ENCODE measurements around the gene ARFGAP2. TPM values are rescaled to one million over a fixed set of nuclear protein-coding genes. Genes with fewer than 3 reads are reported as not detected.

Gene ARFGAP2
- total and polyA plus RNA-seq, 9 of the 15 experiments (the other 6 are each of a cell fraction or from before 2014, with no cell fraction given), result 29.1 to 140 (median 90.1) TPM

DNA sequence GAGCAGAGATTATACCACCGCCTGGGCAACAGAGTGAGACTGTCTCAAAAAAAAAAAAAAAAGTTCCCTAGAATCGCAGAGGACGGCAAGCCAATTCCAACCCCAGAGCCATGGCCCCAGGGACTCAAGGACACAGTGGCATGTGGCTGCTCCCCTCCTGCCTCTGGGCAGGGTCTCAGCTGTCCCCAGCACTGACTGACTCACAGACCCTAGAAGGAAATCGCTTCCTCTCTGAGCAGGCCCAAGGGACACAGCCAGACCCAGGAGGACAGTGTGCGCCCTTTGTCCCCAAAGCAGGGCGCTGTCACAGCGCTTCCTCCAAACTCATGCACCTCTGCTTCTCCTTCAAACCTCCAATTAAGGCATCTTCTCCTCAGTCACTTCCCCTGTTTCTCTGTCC lies 7.3 kb upstream of the ARFGAP2 start:
- no peaks in the 10 kb centered on the region for H4K20me1 ChIP-seq (replicated peaks; ENCODE audit: control insufficient read depth, insufficient read depth, low read length)
- H2AFZ ChIP-seq (ENCODE audit: low read depth, low read length), result no peak overlapping the region
- H3K27me3 ChIP-seq (ENCODE audit: control insufficient read depth in 2 of 2, insufficient read depth in 2 of 2, low read length in 2 of 2), result peaks cover 2 to 7% of the 10 kb centered on the region in 2 experiments; a peak in 2 of 5 replicates
- no peak overlapping the region for H3K4me3 ChIP-seq
- 73% methylated on average over 6 of the region's 7 CpGs for WGBS (ENCODE audit: insufficient coverage, low coverage, missing lambda C conversion rate)
- peaks cover 7 to 45% of the 10 kb centered on the region in 2 experiments for H3K4me1 ChIP-seq (replicated peaks in 1 of 2; ENCODE audit: control insufficient read depth in 2 of 2, insufficient read depth in 2 of 2, low read length in 2 of 2)
- in situ Hi-C loops (cut with MboI) (no loop called here), intact Hi-C loops (cut with micrococcal nuclease) (no loop called here)
- H3K4me2 ChIP-seq (ENCODE audit: insufficient read depth, low read length), result no peak overlapping the region
- H3K9me3 ChIP-seq (replicated peaks; ENCODE audit: control insufficient read depth, insufficient read depth, low read depth, low read length), result no peaks in the 10 kb centered on the region
- H3K36me3 ChIP-seq (ENCODE audit: control insufficient read depth, insufficient read depth, low read length), result peaks cover 4% of the 10 kb centered on the region; the same call in 2 of the 3 replicates
- ChIA-PET CTCF (ENCODE audit: low intra/inter-chr PET ratio) (no interaction called here), POLR2A (interaction anchor here (2.0 kb wide), 1 partner anchor 12 kb away, joined by 7 read pairs; no protein-coding TSS in a partner anchor)
- no peaks in the 10 kb centered on the region for H3K9me1 ChIP-seq (ENCODE audit: control insufficient read depth, insufficient read depth, low read length)
- no peak overlapping the region for H3K27ac ChIP-seq (ENCODE audit: extremely low read depth, low read depth, low read length)
- FAIRE-seq (no peak), DNase-seq (ENCODE audit: extremely low read depth in 1 of 4, low spot score in 3 of 4) (no peak), ATAC-seq (no peak)
- no TSS peak for BruUV-seq (replicated peaks)
- no peak for TF ChIP-seq EWSR1 (IDR thresholded peaks at IDR 0.05; ENCODE audit: borderline replicate concordance, low read depth, partially characterized antibody)
- no peak for TF ChIP-seq ZEB2 (IDR thresholded peaks at IDR 0.05)
- TF ChIP-seq NFE2 (IDR thresholded peaks at IDR 0.05; ENCODE audit: low read depth), result no peak
- TF ChIP-seq, protein P1, sequence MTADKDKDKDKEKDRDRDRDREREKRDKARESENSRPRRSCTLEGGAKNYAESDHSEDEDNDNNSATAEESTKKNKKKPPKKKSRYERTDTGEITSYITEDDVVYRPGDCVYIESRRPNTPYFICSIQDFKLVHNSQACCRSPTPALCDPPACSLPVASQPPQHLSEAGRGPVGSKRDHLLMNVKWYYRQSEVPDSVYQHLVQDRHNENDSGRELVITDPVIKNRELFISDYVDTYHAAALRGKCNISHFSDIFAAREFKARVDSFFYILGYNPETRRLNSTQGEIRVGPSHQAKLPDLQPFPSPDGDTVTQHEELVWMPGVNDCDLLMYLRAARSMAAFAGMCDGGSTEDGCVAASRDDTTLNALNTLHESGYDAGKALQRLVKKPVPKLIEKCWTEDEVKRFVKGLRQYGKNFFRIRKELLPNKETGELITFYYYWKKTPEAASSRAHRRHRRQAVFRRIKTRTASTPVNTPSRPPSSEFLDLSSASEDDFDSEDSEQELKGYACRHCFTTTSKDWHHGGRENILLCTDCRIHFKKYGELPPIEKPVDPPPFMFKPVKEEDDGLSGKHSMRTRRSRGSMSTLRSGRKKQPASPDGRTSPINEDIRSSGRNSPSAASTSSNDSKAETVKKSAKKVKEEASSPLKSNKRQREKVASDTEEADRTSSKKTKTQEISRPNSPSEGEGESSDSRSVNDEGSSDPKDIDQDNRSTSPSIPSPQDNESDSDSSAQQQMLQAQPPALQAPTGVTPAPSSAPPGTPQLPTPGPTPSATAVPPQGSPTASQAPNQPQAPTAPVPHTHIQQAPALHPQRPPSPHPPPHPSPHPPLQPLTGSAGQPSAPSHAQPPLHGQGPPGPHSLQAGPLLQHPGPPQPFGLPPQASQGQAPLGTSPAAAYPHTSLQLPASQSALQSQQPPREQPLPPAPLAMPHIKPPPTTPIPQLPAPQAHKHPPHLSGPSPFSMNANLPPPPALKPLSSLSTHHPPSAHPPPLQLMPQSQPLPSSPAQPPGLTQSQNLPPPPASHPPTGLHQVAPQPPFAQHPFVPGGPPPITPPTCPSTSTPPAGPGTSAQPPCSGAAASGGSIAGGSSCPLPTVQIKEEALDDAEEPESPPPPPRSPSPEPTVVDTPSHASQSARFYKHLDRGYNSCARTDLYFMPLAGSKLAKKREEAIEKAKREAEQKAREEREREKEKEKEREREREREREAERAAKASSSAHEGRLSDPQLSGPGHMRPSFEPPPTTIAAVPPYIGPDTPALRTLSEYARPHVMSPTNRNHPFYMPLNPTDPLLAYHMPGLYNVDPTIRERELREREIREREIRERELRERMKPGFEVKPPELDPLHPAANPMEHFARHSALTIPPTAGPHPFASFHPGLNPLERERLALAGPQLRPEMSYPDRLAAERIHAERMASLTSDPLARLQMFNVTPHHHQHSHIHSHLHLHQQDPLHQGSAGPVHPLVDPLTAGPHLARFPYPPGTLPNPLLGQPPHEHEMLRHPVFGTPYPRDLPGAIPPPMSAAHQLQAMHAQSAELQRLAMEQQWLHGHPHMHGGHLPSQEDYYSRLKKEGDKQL (CRISPR knock-in tag; IDR thresholded peaks at IDR 0.05; ENCODE audit: borderline replicate concordance), result no peak
- no peak for TF ChIP-seq PRPF4 (IDR thresholded peaks at IDR 0.05; ENCODE audit: insufficient read depth, low read depth, low read length, poor library complexity, severe bottlenecking)
- TF ChIP-seq, protein P2, sequence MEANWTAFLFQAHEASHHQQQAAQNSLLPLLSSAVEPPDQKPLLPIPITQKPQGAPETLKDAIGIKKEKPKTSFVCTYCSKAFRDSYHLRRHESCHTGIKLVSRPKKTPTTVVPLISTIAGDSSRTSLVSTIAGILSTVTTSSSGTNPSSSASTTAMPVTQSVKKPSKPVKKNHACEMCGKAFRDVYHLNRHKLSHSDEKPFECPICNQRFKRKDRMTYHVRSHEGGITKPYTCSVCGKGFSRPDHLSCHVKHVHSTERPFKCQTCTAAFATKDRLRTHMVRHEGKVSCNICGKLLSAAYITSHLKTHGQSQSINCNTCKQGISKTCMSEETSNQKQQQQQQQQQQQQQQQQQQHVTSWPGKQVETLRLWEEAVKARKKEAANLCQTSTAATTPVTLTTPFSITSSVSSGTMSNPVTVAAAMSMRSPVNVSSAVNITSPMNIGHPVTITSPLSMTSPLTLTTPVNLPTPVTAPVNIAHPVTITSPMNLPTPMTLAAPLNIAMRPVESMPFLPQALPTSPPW (CRISPR knock-in tag; IDR thresholded peaks at IDR 0.05), result no peak
- TF ChIP-seq, protein P3, sequence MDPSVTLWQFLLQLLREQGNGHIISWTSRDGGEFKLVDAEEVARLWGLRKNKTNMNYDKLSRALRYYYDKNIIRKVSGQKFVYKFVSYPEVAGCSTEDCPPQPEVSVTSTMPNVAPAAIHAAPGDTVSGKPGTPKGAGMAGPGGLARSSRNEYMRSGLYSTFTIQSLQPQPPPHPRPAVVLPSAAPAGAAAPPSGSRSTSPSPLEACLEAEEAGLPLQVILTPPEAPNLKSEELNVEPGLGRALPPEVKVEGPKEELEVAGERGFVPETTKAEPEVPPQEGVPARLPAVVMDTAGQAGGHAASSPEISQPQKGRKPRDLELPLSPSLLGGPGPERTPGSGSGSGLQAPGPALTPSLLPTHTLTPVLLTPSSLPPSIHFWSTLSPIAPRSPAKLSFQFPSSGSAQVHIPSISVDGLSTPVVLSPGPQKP (CRISPR knock-in tag; IDR thresholded peaks at IDR 0.05), result no peak
- TF ChIP-seq TBL1XR1 (IDR thresholded peaks at IDR 0.05; ENCODE audit: low read length in 2 of 2), result no peak
- no peak for TF ChIP-seq NCOA1 (IDR thresholded peaks at IDR 0.05; ENCODE audit: low read depth)
- no peak for TF ChIP-seq NFXL1 (CRISPR knock-in tag; IDR thresholded peaks at IDR 0.05)
- TF ChIP-seq NCOA2 (IDR thresholded peaks at IDR 0.05; ENCODE audit: partially characterized antibody in 2 of 2), result no peak
- no peak for TF ChIP-seq ZNF408 (CRISPR knock-in tag; IDR thresholded peaks at IDR 0.05; ENCODE audit: low read depth)
- no peak overlapping the region for H3K9ac ChIP-seq (ENCODE audit: insufficient read depth in 1 of 2, low read depth in 2 of 2, low read length in 2 of 2)
- no peaks in the 10 kb centered on the region for H3K79me2 ChIP-seq (ENCODE audit: control insufficient read depth, insufficient read depth, low read length)
